ENCODE results near the gene GTF2I.

DNA sequence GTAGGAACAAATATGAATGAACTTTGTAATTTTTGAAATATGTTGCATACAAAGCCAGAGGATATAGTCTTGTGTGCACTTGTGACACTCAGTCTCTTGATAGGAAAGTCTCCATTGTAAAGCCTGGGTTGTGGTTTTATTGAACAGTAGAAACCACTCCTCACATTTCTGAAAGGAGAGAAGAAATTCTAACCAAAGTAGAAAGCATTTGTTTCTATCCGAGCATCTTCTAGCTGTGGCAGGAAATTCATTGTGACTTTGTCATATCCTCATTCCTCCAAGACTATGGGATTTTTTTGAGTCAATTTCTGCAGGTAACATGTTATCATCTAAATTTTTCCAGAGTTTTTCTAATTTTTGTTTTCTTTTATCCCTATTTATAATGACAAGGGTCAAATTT lies 60.8 kb downstream of the GTF2I start:
- TF ChIP-seq, protein P1, sequence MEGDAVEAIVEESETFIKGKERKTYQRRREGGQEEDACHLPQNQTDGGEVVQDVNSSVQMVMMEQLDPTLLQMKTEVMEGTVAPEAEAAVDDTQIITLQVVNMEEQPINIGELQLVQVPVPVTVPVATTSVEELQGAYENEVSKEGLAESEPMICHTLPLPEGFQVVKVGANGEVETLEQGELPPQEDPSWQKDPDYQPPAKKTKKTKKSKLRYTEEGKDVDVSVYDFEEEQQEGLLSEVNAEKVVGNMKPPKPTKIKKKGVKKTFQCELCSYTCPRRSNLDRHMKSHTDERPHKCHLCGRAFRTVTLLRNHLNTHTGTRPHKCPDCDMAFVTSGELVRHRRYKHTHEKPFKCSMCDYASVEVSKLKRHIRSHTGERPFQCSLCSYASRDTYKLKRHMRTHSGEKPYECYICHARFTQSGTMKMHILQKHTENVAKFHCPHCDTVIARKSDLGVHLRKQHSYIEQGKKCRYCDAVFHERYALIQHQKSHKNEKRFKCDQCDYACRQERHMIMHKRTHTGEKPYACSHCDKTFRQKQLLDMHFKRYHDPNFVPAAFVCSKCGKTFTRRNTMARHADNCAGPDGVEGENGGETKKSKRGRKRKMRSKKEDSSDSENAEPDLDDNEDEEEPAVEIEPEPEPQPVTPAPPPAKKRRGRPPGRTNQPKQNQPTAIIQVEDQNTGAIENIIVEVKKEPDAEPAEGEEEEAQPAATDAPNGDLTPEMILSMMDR (IDR thresholded peaks at IDR 0.05): no peak
- TF ChIP-seq EZH2 (IDR thresholded peaks at IDR 0.05): no peak
- no peak for TF ChIP-seq EZH2phosphoT487 (IDR thresholded peaks at IDR 0.05)
